ENCODE results near the gene SEMA3F. TPM values are rescaled to one million over a fixed set of nuclear protein-coding genes. Genes with fewer than 3 reads are reported as not detected.

SEMA3F gene
- total RNA-seq, 6 experiments from 2014 or later, result 1.2 to 5.9 (median 4.2) TPM

GRCh38 chr3:50201573-50202315 lies 46.6 kb downstream of the SEMA3F start:
- WGBS (ENCODE audit: insufficient coverage, low coverage, low lambda C conversion rate, missing lambda C conversion rate), result 33% methylated on average over 1 of the region's 10 CpGs
- Histone ChIP-seq H3K36me3 (no peaks in the 10 kb centered on the region), H3K4me3 (no peak overlapping the region), H3K9me3 (no peaks in the 10 kb centered on the region), H3K27ac (peak overlapping the region; percentile 54 to 99 (median 98)), H3K4me1 (peaks cover 0 to 53% (median 27%) of the 10 kb centered on the region in 4 donors), H3K27me3 (no peaks in the 10 kb centered on the region)
- DNase-seq, result peak; percentile 67 to 87 (median 84)
- TF ChIP-seq POLR2A (IDR thresholded peaks at IDR 0.05), result no peak
- peak in 2 of 4 donors; percentile 7 to 28 for TF ChIP-seq CTCF (IDR thresholded peaks at IDR 0.05)
- ATAC-seq, result peak; percentile 55 to 72 (median 62)
- intact Hi-C loops (cut with DNase I), result no loop called here

- H3K4me1 ChIP-seq, result peaks cover 0 to 51% (median 26%) of the 10 kb centered on the region in 4 donors
These were observed 47.4 kb downstream of the SEMA3F start for GRCh38 chr3:50202353-50203112.

GRCh38 chr3:50203113-50203808 lies 48.1 kb downstream of the SEMA3F start:
- intact Hi-C loops (cut with DNase I), result no loop called here
- Histone ChIP-seq H3K4me1 (peaks cover 0 to 55% (median 29%) of the 10 kb centered on the region in 4 donors), H3K4me3 (no peak overlapping the region), H3K9me3 (no peaks in the 10 kb centered on the region), H3K27ac (peak overlapping the region in 2 of 3 donors; percentile 98 to 99), H3K27me3 (no peaks in the 10 kb centered on the region), H3K36me3 (no peaks in the 10 kb centered on the region)
- TF ChIP-seq POLR2A (IDR thresholded peaks at IDR 0.05), result peak; percentile 38
- TF ChIP-seq CTCF (IDR thresholded peaks at IDR 0.05), result no peak
- DNase-seq (peak; percentile 75 to 84 (median 83)), ATAC-seq (peak; percentile 37 to 56 (median 47))
- WGBS (ENCODE audit: insufficient coverage, low coverage, low lambda C conversion rate, missing lambda C conversion rate), result no CpG with 5 or more reads among the region's 9 CpGs

More at GRCh38 chr3:50202353-50203112, 47.4 kb downstream of the SEMA3F start:
- WGBS (ENCODE audit: insufficient coverage, low coverage, low lambda C conversion rate, missing lambda C conversion rate), result 54% methylated on average over 14 of the region's 16 CpGs
- peak overlapping the region; percentile 54 to 99 (median 98) for H3K27ac ChIP-seq
- no peaks in the 10 kb centered on the region for H3K9me3 ChIP-seq
- no peak overlapping the region for H3K4me3 ChIP-seq
- ATAC-seq, result no peak
- no peak for TF ChIP-seq POLR2A (IDR thresholded peaks at IDR 0.05)
- TF ChIP-seq CTCF (IDR thresholded peaks at IDR 0.05), result no peak
- no peaks in the 10 kb centered on the region for H3K36me3 ChIP-seq
- DNase-seq, result no peak
- no peaks in the 10 kb centered on the region for H3K27me3 ChIP-seq
- intact Hi-C loops (cut with DNase I), result no loop called here

Data from right lobe of liver (tissue), 6 donors.